T follicular helper cell (primary cell): Measurements from ENCODE around the gene MYO15A.
A peak's percentile ranks its signal among the peaks of the same experiment; 100 is the strongest.

Experiments
- DNase-seq: peaks from one replicate; pipeline ENCODE4 v3.0.0-alpha.2; 2020; ENCODE audit warnings: low read depth
- total RNA-seq, 2 experiments: gene quantifications; one replicate each; lab custom pipeline; 2026; lab: John Stamatoyannopoulos, UW

The MYO15A gene
- 0.43 to 1.3 reads per million in 2 experiments for total RNA-seq

- DNase-seq: no peak
Observed at GRCh38 chr17:18108401-18109312, at the start of gene MYO15A. TSS of gene MYO15A (plus strand) at chr17:18108756. CDS start at chr17:18118801, 10,045 bp downstream.

- DNase-seq: no peak
Observed at GRCh38 chr17:18059283-18059682, 49.3 kb upstream of the MYO15A start.

- DNase-seq: no peak
Observed at GRCh38 chr17:18064053-18064452, 44.5 kb upstream of the MYO15A start.

- DNase-seq: no peak
Observed at GRCh38 chr17:18065546-18065945, 43.0 kb upstream of the MYO15A start.

- no peak for DNase-seq
Observed at GRCh38 chr17:18066866-18067265, 41.7 kb upstream of the MYO15A start.

GRCh38 chr17:18069101-18069500, 39.5 kb upstream of the MYO15A start:
- no peak for DNase-seq

GRCh38 chr17:18070861-18071340, 37.7 kb upstream of the MYO15A start:
- no peak for DNase-seq

- DNase-seq: no peak
Observed at GRCh38 chr17:18071751-18072150, 36.8 kb upstream of the MYO15A start.

- DNase-seq: no peak
Observed at GRCh38 chr17:18074566-18075272, 33.8 kb upstream of the MYO15A start.

- no peak for DNase-seq
Observed at GRCh38 chr17:18076936-18077335, 31.6 kb upstream of the MYO15A start.

GRCh38 chr17:18079543-18079942, 29.0 kb upstream of the MYO15A start:
- no peak for DNase-seq

- DNase-seq: no peak
Observed at GRCh38 chr17:18084256-18084655, 24.3 kb upstream of the MYO15A start.

- peak; percentile 76 for DNase-seq
Observed at GRCh38 chr17:18087610-18088491, 20.7 kb upstream of the MYO15A start, which contains the start of gene DRG2. TSS of gene DRG2 (plus strand) at chr17:18087948. CDS start at chr17:18088024, 76 bp downstream.

- DNase-seq: no peak
Observed at GRCh38 chr17:18089613-18090012, 18.9 kb upstream of the MYO15A start.

GRCh38 chr17:18093616-18094408, 14.7 kb upstream of the MYO15A start:
- no peak for DNase-seq

GRCh38 chr17:18094409-18094807, 14.1 kb upstream of the MYO15A start:
- no peak for DNase-seq

- DNase-seq: no peak
Observed at GRCh38 chr17:18099516-18099915, 9.0 kb upstream of the MYO15A start.

- no peak for DNase-seq
Observed at GRCh38 chr17:18100616-18101015, 7.9 kb upstream of the MYO15A start.

- no peak for DNase-seq
Observed at GRCh38 chr17:18101828-18102227, 6.7 kb upstream of the MYO15A start.

- no peak for DNase-seq
Observed at GRCh38 chr17:18102640-18103039, 5.9 kb upstream of the MYO15A start.

GRCh38 chr17:18105027-18105426, 3.5 kb upstream of the MYO15A start:
- no peak for DNase-seq
